Upper lobe of left lung (tissue), 4 donors: Measurements from ENCODE around the gene BRIP1.

ENCODE experiments used
- EP300 ChIP-seq, 4 donors: sonication (generic); formaldehyde crosslinking; IDR thresholded peaks; one replicate each; pipeline ENCODE4 v1.5.1; 2017; ENCODE audit warnings: antibody characterized with exemption in 4 of 4, control low read depth in 2 of 4
- POLR2A ChIP-seq, 4 donors: fragments of 450-650 bp; IDR thresholded peaks; one replicate each; pipeline ENCODE4 v1.5.1; 2016 to 2017; ENCODE audit warnings: antibody characterized with exemption in 4 of 4, mild to moderate bottlenecking in 2 of 4
- POLR2AphosphoS5 ChIP-seq, 2 donors: sonication (generic); formaldehyde crosslinking; IDR thresholded peaks; one replicate each; pipeline ENCODE4 v1.5.1; 2017; ENCODE audit warnings: antibody characterized with exemption in 2 of 2
- TF ChIP-seq, protein P1 (sequence below), 6 experiments: fragments of 450-650 bp in 4 of 6; fragments of 200-600 bp in 2 of 6; sonication (generic) in 2 of 6; IDR thresholded peaks; one replicate each; pipeline ENCODE4 v1.5.1; 2016 to 2019; ENCODE audit warnings: antibody characterized with exemption in 6 of 6

DNA sequence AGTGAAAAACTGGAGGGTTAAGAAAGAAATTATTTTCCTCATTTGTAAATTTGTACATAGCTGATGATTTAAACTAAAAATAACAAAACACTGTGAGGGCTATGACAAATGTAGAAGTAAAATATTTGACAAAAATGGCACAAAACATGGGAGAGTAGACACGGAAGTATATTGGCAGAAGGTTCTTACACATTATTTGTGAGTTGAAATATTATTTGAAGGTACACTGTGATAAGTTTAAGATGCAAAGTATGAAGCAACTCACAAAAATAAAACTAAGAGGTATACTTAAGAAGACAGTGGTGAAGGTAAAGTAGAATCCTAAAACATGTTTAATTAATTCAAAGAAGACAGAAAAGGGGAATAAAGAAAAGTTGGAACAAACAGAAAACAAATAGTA is 34.6 kb downstream of the BRIP1 start:
- TF ChIP-seq, protein P1, sequence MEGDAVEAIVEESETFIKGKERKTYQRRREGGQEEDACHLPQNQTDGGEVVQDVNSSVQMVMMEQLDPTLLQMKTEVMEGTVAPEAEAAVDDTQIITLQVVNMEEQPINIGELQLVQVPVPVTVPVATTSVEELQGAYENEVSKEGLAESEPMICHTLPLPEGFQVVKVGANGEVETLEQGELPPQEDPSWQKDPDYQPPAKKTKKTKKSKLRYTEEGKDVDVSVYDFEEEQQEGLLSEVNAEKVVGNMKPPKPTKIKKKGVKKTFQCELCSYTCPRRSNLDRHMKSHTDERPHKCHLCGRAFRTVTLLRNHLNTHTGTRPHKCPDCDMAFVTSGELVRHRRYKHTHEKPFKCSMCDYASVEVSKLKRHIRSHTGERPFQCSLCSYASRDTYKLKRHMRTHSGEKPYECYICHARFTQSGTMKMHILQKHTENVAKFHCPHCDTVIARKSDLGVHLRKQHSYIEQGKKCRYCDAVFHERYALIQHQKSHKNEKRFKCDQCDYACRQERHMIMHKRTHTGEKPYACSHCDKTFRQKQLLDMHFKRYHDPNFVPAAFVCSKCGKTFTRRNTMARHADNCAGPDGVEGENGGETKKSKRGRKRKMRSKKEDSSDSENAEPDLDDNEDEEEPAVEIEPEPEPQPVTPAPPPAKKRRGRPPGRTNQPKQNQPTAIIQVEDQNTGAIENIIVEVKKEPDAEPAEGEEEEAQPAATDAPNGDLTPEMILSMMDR (IDR thresholded peaks at IDR 0.05) = no peak
- TF ChIP-seq POLR2A (IDR thresholded peaks at IDR 0.05) (no peak), EP300 (IDR thresholded peaks at IDR 0.05) (no peak), POLR2AphosphoS5 (IDR thresholded peaks at IDR 0.05) (no peak)
